ENCODE data around the gene TMEM9.
"Not testable (repeated sequence)": the region's sequence is repeated elsewhere in the genome, so short reads cannot be mapped to it uniquely, and the experiment has no call there.

The TMEM9 gene

DNA sequence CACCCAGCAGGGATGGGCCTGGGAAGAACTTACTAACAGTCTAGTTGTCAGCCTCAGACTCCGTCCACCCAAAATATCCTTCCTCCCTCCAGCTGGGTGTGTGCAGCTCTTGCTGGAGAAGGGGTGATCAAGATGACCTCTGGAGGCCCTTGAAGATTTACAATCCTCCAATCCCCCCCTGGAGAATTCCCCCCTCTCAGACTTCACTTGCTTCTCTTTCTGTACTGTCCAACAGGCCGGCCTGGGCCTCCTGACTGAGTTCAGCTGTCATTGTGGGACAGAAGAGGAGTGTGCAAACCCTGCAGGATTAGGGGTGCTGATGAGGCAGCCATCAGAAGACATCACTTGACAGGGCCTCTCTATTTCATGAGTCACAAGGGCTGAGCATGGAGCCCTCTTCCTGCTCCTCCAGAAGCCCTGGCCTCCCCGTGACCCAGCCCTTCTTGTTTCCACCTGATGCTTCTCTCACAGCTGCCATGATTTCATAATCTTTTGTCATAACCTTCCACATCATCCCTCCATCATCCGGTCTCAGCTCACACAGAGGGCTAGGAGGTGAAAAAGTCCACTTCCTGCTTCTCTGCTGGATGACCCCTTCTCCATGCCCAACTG is 18.8 kb upstream of the TMEM9 start:
- ATAC-seq (no peak), DNase-seq (no peak)

DNA sequence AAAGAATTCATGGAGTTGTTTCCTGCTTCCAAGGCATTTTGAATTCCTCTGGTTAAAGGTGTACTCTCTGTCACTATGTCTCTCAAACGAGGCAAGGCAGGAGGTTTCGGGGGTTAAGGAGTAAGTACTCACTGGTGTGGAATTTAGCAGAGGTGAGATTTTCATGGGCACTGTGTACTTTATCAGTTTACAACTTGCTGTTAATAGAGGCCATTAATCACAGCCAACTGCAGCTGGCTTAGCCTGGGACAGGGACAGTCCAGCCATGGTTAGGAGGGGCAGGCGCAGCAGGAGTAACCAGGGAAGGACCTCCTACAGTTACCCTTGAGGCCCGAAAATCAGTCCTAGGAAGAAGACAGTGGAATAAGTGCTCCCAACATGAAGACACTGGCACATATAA is 18.1 kb upstream of the TMEM9 start:
- no peak for ATAC-seq
- DNase-seq = no peak

DNA sequence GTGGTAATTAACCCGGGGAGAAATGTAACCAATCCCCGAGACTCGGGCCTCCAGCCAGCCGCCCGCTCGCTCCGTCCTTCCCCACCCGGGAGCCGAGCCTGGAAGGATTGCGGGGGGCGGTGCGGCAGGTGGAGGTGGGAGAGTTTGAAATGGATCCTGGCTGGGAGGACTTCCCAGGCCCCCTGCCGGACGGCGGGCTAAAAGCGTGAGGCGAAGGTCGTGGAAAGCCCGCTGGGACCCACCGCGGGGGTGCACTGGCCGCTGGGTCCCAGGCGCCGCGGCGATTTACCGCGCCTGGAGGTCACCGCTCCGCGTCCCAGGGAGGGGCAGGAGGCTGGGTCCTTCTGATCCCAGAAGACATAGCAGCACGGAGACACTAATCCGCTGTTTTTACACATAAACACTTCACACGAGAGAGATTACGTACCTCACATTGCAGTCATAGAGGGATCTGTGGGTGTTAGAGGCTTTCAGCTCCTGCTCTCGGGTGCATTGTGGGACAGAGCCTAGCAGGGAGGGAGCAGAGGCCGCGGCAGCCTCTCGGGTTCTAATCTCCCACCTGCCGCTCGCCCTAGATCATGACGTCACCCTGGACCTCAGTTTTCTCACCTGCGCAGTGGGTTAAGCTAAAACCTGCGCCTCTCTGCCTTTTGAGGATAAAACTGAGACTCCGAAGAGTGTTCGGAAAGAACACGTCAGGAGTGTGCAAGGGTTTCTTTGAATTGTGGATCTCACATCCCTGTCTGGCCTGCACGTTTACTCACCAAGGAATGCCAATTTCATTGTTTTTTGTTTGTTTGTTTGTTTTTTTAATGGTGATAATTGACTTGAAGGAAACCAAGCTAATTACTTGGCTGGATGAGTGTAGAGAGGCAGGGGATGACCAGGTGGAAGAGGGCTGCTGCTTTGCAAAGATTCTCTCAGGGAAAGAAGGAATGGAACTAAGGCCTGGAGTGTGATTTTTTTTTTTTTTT is 17.1 kb upstream of the TMEM9 start:
- peak; percentile 66 for ATAC-seq
- DNase-seq = peak; percentile 63

DNA sequence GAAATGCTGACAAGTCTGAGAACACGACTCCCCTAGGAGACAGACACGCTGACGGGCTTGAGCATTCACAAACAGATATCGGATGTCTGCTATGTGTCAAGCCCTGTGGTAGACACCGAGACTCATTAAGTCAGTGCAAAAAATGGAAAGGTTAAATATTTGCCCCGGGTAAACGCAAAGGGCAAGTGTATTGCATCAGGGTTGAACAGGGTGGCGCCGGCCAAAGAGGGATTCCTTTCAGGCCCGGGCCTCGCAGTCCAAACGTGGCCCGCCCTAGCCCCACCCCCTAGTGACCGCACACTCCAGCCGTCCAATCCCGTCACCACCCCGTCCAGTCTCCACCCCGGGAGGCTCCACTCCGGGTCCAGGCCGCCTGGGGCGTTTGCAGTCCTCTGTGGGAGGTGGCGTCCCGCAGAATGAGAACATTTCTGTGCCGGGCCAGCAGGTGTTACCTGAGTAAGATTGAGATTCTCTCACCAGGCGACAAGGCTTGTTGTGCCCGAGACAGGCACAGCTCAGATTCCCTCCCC is 16.3 kb upstream of the TMEM9 start:
- DNase-seq (peak; percentile 87), ATAC-seq (peak; percentile 93)

DNA sequence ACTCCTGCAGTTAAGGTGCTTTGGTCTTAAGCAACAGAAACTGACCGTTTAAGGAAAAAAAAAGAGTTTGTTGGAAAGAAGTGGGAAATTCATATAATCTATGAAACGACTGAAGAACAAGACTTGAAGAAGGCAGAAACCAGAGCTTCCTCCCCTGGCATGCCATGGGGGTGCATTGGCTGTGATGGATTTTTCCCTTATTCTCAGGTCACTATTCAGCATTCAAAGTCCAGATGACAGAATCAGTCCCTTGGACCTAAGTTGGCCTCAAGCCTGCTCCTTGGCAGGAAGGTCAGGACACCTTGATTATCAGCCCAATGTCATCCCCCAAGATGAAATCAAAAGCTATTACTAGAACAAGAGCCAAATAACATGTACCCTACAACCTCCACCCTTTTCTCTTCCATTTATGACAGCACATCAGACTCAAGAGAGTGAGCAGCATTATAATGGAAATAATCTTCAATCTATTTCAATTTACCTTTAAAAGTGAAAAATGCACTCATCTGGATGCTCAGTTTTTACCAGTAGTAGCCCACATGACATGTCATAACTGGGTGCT is 15.8 kb upstream of the TMEM9 start:
- ATAC-seq (no peak), DNase-seq (no peak)

DNA sequence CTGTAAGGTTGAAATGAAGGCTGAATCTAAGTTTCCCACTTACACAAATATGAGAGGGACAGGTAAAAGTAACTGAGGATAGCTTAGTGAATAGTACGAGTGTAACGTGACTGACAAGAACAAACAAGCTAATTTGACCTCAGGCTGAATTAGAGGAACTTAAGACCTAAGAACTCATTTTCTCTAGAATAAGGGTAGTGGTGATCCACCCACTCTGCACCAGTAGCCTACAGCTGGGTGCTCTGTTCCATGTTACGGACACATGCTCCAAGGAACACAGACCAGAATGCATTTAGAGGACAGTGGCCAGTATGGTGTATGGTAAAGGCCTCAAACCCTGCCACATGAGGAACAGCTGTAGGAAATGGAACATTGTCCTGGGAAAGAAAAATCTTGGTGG is 14.9 kb upstream of the TMEM9 start:
- ATAC-seq (no peak), DNase-seq (no peak)

DNA sequence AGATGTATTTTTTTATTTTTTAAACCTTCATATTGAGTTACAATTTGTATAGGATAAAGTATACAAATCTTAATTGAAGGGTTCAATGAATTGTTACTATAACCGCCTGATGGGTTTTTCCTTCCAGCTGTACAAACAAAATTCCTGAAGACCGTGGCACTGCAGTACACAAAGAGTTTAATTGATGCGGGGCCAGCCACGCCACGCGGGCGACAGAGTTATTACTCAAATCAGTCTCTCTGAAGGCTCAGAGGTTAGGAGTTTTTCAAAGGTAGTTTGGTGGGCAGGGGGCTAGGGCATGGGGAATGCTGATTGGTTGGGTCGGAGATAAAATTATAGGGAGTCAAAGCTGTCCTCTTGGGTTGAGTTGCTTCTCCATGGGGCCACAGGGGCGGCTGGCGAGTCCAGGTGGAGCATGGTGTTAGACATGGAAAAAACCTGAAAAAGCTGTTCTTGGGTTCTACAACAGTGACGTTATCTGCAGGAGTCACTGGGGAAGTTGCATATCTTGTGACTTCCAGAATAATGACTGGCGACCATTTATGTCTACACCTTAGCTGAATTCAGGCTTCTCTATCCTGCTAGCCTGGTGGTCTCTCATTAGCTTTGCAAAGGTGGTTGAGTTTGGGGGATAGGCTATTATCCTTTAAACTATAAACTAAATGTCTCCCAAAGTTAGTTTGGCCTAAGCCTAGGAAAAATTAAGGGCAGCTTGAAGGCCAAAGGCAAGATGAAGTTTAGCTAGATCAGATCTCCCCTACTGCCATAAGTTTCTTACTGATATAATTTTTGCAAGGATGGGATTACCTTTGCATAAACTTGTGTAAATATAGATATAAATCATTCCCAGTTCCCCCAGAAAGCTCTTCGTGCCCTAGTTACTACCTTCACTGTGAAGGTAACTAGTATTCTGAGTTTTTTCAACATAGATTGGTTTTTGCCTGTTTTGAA is 13.0 kb upstream of the TMEM9 start:
- DNase-seq = no peak
- no peak for ATAC-seq

DNA sequence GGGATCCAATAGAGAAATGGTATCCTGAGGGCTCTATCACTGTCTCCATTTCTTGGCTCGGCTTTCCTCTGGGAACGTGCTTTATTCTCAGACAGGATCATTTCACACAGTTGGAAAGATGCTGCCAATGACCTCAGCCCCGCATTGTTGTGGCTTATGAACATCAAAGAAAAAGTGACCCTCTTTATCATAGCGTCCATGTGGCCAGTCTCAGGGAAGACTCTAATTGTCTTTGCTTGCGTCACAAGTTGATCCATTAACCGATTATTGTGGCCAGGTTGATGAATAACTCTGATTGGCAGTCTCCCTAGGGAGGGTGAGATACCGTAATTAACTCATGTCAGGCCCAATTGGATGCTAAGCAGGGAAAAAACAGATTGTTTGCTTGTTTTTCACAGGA is 10.4 kb upstream of the TMEM9 start:
- DNase-seq (no peak), ATAC-seq (no peak)

DNA sequence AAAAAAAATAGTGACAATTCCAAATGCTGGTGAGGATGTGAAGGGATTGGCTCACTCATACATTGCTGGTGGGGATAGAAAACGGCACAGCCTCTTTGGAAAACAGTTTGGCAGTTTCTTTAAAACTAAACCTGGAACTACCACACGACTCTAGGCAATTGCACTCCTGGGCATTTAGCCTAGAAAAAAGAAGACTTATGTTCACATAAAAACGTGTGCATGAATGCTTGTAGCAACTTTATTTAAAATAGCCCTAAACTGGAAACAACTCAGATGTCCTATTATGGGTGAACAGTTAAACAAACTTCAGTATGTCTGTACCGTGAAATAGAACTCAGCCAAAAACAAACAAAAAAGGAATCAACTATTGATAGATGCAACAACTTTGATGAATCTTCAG is 9.4 kb upstream of the TMEM9 start:
- ATAC-seq (no peak), DNase-seq (no peak)

DNA sequence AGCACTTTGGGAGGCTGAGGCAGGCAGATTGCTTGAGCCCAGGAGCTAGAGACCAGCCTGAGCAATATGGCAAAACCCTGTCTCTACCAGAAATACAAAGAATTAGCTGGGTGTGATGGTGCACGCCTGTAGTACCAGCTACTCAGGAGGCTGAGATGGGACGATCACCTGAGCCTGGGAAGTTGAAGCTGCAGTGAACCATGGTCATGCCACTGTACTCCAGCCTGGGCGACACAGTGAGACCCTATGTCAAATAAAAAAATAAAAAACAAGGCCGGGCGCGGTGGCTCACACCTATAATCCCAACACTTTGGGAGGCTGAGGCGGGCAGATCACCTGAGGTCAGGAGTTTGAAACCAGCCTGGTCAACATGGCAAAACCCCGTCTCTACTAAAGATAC is 8.8 kb upstream of the TMEM9 start:
- DNase-seq, ATAC-seq: not testable (repeated sequence)

DNA sequence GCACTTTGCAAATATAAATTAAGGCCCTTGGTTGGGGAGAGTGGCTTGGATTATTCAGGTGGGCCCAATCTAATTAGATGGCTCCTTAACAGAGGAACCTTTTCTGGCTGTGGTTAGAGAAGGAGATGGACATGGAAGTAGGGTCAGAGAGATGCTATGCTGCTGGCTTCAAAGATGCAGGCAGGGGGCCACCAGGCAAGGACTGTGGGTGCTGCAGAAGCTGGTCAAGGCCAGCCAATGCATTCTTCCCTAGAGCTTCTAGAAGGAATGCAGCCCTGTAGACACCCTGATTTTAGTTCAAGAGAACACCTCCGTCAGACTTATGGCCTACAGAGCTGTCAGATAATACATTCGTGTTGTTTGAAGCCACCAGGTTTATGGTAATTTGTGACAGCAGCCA is 3.7 kb upstream of the TMEM9 start:
- ATAC-seq (no peak), DNase-seq (no peak)

DNA sequence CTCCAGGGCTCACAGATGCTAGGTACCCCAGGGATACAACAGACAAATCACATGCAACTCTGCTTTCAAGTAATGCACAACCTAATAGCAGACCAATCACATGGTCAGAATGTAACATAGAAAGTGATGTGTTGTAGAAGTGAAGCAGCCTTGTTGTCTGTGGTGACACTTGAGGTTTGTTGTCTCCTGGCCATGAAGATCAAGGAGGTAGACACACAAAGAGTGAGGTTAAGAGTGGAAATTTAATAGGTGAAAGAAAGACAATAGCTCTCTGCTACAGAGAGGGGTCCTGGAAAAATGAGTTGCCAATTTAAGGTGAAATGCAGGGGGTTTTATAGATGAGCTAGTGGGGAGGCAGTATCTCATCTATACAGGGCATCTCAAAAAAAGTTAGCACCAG is 2.5 kb upstream of the TMEM9 start:
- ATAC-seq = no peak

DNA sequence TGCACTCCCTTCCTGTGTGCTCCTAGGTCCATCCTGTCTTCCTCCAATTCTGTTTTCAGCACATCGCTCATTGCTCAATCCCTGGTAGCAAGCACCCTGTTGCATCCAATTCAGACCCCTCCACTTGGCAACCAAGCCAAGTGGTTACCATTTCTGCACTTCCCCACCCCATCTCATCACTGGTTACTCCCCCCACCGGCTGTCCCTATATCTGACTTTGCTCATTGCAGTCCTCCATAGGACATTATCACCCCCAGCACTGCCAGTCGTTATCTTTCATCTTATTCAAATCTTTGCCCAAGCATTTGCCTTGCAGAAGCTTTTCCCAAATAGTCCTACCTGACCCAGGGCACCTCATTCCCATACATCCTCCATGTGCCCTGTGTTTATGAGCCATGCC is 2.1 kb upstream of the TMEM9 start:
- DNase-seq (no peak), ATAC-seq (no peak)

More for the DNA sequence above, 2.5 kb upstream of the TMEM9 start:
- DNase-seq = no peak

DNA sequence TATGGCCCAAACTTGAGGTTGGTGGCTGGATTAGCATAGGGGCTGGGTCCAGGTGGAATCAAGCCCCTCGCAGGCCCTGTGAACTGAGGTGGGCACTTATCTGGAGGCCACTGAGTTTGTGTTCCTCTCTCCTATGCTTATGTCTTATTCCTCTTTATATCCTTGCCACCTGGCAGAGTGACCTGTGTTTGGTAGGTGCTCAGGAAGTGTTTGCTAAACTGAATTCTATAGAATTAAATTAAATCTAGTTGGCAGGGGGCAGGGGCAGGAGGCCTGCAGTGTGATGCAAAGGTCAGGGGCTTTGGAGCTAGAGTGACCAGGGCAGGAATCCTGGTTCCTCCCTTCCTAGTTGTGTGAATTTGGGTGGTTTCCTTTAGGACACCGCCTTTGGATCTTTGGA is 1.1 kb upstream of the TMEM9 start:
- no peak for ATAC-seq

DNA sequence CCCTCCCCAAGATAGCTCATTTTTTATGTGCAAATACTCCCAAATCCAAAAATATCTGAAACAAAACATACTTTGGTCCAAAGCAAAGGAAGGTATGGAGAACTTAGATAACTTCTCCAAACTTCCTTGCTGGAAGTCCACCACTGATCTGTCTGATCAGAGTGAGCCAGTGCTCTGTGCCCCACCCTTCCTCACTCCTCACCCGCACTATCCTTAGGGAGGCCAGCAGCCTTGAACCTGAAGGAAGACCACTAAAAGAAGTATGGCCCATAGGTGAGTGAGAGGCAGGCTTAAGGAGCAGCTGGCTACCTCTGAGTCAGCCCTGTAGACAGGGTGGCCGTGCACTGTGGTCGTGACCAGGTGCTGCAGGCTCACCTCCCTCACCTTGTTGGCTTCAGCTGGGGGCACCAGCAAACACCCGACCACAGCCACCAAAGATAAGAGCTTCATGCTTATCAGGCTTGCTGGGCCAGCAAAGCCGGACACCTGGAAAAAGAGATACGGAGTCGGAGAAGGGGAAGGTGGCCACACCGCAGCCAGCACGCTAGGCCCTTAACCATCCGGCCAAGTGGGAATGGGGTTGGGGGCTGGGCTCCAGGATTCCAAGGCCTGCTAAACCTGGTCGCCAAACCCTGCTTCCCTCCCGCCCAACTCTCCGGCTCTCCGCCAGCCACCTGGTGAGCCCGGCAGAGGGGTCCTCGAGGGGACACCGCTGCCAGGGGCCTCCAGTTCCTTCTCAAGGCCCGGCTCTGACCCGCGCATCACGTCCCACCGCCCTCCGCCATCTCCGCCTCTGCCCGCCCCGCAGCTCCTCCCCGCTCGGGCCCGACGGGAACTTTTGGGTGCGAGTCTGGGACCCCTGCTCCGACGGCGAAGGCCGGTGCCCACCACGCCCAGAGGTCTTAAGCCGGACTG is 543 bp downstream of the TMEM9 start:
- ATAC-seq (peak; percentile 83), DNase-seq (no peak)

More for the DNA sequence above, 1.1 kb upstream of the TMEM9 start:
- no peak for DNase-seq

DNA sequence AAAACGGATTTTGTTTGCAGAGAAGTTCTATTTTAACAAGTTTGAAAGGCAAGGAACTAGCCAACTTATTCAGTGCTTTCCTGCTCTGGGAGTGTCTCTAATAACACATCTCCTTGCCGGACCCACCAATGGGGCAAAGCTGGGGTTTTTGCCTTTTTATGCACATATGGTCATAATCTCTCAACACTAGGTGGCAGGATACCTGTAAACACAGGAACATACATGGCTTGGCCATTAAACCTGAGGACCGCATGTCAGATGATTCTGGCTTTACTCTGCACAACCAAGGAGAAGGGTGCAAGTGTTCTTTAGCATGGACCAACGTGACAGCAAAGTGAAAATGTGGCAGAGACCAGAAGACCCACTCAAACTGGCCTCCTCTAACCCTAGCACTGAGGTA is 4.9 kb downstream of the TMEM9 start:
- DNase-seq (no peak), ATAC-seq (no peak)

DNA sequence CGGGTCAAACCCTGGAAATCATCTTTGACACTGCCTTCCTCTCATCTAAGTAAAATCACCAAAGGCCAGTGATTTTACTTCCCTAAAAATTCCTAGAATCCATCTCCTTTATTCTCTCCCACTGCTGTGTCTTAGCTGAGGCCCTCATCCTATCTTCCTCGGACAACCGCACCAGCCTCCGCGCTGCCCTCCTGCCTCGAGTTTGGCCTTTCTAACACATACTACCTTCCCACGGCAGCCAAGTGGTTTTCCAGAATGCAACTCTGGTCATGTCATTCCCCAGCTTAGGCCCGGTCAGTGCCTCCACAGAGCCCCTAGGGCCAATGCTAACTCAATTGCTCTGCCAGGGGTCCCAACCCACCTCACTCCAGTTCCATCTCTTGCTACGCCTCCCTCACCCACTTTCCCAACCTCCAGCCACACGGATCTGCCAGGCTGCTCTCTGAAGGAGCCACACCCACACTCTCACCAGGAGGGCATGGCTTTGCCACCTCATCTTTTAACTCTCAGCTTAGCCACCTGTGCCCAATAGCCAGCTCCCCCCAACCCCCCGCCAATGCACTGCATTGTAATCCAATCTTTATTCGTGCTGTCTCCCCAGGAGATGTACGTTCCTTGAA is 6.8 kb downstream of the TMEM9 start:
- DNase-seq (no peak), ATAC-seq (no peak)

DNA sequence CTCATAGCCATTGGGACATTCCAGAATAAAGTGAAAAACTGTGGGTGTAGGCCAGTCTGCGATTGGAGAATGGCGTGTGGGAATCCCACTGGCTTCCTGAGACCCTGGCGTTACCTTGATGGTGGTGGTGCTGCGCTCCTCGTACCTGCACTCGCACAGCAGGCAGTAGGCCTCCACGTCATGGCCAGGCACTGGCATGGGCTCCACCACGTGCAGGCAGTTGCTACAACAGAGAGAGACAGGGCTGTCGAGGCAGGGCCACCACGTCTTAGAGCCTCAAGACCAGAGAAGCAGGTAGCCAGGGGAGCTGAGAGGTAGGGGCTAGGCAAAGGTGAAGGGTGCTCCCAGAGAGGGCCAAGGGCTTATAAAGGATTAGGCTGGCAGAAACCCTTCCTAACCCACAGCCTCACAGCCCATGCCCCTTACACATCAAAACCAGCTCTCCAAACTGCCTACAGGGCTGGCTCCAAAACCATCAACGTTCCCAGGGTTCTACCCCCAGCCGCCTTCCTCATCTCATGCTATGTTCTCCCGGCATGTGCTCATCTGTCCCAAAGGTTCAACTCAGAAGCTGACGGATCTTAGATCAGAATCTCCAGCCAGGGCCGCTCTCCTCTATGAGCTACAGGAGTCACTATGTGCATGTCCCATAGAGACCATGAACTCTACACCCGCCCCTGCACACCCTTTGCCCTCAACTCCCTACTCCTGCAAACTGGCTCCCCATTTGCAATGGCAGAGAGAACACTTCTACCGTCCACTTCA is 7.5 kb downstream of the TMEM9 start:
- no peak for DNase-seq
- ATAC-seq = no peak

DNA sequence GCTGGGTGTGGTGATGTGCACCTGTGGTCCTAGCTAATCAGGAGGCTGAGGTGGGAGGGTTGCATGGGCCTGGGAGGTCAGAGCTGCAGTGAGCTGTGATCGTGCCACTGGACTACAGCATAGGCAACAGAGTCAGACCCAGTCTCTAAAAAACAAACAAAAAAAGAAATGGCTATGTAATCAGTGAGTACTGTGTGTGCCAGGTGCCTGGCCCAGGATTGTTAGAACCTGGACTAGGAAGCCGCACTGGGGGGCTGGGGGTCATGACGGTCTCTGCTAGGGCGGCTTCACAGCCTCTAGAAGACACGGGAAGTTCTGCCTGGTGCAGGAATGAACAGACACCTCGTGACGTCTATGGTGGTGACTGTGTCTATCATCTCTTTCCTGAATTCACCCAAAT is 8.5 kb downstream of the TMEM9 start:
- DNase-seq = no peak
- no peak for ATAC-seq

DNA sequence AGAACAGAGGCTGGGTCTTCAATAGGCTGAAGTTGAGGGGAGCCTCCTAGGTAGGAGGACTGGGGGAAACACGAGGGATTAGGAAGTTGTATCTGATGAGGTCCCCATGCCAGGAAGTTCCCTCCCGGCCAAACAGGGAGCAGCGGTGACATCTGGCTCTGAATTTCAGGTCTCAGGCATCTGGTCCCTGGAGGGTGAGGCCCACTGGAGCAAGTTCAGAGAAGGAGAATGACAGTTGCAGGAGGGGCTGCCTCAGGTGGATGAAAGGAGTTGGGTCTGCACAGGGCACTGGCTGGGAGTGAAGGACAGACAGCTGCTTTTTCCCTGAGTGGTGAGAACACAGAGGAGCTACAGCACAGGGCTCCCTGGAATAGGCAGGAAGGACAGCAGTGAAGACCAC is 9.1 kb downstream of the TMEM9 start:
- DNase-seq = no peak
- no peak for ATAC-seq

Measured in stimulated activated naive CD8-positive, alpha-beta T cell treated with anti-CD3 and anti-CD28 coated beads, Interleukin-15, Interleukin-2, amounts not matched to agents 100 U/mL and 50 U/mL, for 24 hours (primary cell).